Globus pallidus (tissue), 1 donor: Measurements from ENCODE around the gene HEATR1.
"Not testable (repeated sequence)": the region's sequence is repeated elsewhere in the genome, so short reads cannot be mapped to it uniquely, and the experiment has no call there.

ENCODE experiments used
- DNase-seq: peaks from one replicate; pipeline ENCODE4 v3.0.0-alpha.2; 2015; ENCODE audit warnings: low spot score

Gene HEATR1, protein sequence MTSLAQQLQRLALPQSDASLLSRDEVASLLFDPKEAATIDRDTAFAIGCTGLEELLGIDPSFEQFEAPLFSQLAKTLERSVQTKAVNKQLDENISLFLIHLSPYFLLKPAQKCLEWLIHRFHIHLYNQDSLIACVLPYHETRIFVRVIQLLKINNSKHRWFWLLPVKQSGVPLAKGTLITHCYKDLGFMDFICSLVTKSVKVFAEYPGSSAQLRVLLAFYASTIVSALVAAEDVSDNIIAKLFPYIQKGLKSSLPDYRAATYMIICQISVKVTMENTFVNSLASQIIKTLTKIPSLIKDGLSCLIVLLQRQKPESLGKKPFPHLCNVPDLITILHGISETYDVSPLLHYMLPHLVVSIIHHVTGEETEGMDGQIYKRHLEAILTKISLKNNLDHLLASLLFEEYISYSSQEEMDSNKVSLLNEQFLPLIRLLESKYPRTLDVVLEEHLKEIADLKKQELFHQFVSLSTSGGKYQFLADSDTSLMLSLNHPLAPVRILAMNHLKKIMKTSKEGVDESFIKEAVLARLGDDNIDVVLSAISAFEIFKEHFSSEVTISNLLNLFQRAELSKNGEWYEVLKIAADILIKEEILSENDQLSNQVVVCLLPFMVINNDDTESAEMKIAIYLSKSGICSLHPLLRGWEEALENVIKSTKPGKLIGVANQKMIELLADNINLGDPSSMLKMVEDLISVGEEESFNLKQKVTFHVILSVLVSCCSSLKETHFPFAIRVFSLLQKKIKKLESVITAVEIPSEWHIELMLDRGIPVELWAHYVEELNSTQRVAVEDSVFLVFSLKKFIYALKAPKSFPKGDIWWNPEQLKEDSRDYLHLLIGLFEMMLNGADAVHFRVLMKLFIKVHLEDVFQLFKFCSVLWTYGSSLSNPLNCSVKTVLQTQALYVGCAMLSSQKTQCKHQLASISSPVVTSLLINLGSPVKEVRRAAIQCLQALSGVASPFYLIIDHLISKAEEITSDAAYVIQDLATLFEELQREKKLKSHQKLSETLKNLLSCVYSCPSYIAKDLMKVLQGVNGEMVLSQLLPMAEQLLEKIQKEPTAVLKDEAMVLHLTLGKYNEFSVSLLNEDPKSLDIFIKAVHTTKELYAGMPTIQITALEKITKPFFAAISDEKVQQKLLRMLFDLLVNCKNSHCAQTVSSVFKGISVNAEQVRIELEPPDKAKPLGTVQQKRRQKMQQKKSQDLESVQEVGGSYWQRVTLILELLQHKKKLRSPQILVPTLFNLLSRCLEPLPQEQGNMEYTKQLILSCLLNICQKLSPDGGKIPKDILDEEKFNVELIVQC (N-terminal part only)

DNA sequence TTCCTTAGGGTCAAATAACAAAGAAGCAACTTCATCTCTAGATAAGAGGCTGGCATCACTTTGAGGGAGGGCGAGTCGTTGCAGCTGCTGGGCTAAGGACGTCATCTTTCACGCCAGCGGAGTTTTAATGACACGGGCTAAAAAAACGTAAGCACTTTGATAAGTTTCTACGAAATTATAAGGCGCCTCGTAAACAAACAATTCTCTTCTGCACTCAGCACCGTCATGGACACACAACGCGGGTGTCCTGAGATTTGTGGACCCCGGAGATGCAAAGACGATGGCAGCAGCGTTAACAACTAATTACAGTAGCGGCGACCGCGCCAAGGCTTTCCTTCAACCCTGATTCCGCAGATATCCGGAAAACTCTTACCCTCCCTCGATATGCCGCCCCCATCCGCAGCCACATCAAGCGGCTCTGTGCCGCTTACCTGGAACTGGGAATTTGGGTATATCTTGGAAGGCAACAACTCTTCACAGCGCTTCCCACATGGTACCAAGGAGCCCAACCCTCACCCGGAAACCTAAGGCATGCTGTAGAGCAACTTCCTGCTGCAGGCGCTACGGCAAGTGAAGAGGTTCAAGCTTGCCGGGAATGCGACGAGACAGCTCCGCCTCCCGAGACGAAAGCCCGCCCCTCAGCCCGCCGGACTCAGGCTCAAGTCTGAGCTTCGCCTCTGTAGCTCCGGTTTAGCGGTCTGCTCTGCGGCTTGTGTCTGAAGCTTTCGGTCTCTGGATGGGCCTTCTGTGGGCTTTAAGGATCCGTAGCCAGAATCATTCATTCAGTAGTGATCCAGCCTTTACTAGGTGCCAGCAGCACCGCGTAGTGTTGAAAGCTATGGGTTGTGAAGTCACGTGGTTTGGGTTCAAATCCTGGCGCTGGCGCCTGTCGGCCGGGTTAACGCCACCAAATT is at the start of gene HEATR1:
TSS of gene HEATR1 (minus strand) at position 526 of the 914 bp plus-strand sequence. CDS start at position 105, 421 bp downstream.
- peak; percentile 94 for DNase-seq

DNA sequence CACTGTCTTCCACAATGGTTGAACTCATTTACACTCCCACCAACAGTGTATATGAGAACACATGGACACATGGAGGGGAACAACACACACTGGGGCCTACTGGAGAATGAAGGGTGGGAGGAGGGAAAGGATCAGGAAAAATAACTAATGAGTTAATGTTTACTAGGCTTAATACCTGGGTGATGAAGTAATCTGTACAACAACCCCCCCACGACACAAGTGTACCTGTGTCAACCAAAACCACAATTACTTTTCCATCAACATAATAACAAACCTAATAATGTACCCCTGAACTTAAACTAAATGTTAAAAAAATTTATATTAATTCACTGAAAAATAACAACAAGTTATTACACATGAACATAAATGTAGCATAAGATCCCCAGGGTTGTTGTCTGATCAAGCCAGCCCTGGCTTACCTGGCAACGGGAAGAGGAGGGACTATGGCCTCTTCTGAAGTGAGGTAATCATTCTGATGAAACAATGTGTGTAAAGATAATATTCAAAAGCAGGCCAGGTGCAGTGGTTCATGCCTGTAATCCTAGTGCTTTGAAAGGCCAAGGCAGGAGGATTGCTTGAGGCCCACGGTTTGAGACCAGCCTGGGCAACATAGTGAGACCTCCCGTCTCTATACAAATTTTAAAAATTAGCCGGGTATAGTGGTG is 40.8 kb upstream of the HEATR1 start:
- DNase-seq: no peak

DNA sequence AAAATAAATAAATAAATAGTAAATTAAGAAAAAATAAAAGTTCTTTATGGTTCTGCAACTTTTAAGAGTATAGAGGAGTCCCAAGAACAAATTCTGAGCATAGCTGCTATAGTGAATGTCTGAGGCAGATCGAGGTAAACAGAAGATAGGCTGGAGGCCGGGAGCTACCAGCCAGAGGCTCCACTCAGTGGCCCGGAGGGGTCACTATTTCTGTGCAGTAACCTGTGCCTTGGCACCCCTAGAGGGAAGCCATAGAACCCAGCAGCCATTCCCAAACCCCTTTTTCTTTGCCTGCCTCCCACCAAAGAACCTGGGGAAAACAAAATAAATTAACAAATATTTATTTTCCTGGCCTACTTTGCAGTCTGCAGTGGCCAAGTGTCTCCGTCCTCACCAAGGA is 38.4 kb upstream of the HEATR1 start:
- DNase-seq: no peak

DNA sequence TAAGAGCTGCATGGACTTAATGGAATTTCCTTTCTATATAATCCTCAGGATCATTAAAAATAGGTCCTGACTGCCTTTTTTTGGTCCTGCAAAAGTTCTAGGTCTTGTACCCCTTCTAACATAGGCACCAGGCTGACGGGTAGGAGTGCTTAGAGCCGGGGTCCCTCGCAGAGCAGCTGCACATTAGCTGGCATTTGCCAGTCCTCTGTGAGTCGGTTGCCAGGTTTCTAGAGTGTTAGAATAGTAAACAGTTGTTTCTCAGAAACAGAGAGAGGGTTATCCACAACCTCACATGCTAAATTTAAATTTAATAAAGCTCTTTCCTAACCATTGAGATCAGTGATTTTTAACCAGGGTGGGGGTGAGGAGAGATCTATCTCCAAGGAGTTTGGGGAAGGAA is 35.4 kb upstream of the HEATR1 start:
- DNase-seq: peak; percentile 3

DNA sequence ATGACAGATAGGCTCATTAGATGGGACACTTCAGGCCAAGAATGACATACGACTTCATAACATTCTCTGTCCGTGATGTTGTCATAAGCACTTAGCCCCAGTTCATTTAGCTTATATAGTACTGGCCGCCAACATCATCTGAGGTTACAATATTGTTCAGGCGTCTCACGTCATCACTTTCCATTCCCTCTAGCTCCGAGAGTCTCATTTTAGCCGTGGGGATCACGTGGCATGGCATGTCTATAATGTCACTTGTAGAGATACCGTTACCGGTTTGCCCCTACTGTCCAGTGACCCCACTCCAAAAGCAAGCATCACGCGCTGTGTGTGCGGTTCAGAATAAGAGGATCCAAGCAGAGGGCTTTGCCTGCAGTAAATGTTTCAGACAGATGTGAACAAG is 34.6 kb upstream of the HEATR1 start:
- no peak for DNase-seq

DNA sequence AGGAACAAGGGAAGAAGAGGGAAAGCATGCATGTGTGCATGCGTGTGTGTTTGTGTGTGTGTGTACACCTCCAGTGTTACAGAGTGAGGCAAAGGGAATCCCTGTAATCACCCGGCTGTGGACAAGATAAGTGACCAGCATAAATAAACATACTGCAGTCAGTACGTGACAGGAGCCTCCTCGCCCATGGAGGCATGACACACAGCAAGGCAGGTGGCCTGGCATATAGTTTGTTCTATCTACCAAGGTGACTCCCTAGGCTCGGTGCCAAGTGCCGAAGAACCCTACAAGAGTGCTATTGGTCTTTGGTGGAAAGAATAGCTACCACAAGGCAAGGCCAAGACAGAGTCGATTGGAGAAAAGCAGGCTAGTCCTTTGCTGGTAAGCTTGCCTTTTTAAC is 31.7 kb upstream of the HEATR1 start:
- DNase-seq: no peak

DNA sequence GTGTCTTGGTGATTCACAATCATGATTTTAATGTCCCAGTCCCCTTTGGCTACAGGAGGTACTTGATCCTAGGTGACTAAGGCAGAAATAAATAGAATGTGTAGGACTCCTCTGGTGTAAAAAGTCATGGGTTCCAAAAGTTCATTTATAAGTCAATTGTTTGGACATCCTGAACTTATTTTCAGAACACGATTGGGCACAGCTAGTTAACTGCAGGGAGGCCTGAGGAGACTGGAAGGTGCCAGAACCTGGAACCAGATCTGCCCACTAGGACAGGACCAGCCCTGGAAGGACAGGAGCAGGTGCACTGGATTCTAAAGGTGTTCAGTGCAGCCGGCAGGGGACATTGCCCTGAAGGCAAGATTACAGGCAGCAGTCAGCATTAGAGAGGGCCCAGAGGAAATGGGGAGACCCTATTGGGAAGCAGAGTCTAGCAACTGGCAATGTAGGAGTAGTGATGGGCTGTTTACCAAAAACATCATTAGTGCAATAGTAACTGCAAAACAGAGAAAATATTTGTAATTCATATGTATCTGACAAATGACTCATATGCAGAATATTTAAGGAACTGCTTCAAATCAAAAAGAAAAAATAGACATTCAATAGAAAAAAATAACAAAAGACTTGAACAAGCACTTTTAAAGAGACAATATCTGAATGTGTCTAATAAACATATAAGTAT is 23.6 kb upstream of the HEATR1 start:
- no peak for DNase-seq

DNA sequence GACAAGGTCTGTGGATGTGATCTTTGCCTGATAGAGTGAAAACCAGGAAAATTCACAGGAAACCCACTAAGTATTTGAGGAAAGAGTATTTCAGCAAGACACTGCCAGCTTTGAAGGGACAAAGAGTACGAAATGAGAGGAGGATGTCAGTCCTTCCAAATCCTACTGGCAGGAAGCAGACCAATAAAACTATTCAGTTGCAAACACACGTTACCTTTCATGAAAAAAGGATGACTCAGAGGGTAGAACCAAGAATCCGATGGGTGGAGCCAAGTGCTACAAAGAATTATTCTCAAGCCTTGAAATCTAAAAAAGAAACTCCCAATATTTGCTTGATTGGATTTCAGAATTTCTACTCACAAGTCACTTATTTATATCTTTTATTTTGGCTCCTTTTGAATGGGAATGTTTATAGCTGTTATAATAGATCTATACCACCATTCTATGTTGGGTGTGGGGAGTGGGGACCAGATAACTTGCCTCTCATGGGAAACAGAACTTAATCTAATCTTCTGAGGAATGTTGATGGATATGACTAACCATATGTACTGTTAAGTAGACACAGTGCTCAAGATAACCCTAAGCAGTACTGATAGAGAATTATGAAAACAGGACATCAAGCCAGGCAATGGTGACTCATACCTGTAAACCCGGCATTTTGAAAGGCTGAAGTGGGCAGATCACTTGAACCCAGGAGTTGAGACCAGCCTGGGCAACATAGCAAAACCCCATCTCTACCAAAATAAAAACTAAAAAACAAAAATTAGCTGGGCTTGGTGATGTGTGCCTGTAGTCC is 19.3 kb upstream of the HEATR1 start:
- no peak for DNase-seq

DNA sequence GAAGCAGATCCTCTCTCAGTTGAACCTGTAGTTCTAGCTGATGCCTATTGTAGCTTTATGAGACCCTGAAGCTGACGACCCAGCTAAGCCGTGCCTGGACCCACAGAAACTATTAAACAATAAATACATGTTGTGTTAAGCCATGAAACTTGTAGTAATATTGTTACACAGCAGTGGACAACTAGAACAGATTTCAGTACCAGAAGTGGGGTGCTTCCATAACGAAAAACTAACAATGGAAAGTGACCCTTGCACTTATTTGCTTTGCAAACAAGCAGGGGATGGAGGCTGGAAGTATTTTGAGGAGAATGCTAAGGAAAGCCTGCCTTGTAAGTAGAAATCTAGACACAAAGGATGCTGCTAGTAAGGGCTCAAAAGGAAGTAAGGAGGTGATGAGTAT is 18.1 kb upstream of the HEATR1 start:
- DNase-seq: no peak

DNA sequence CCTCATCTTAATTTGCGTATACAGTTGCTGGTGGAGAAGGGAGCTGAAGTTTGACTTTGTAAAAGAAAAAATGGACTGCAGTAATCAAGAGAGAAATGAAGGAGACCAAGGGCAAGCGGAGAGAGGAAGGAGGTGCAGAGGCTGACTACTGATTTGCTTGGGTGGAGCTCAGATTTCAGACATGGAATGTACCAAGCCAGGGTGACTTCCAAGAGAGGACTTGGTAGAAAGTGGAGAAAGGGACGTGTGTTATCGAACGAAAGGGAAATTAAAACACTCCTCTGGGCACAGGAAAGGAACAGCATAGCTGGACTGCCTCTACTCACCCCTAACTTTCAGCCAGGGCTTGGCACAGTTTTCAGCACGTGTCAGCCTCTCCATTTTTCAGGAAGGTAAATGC is 15.1 kb upstream of the HEATR1 start:
- DNase-seq: no peak

DNA sequence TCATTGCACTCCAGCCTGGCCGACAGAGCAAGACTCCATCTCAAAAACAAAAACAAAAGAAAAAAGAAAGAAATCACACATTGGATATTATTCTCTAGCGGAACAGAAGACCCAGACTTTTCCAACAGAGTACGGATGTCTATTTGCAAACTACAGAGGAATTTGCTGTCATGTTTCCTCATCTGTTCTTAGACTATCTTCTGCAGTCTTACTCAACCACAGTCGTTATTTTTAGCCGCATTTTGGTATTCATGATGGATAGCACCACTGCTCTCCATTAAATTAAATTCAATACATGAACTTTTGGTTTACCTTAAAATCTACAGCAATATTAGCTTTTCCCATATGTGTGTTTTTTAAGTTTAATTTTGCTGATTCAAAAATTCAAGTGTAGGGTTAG is 14.2 kb upstream of the HEATR1 start:
- DNase-seq: no peak

DNA sequence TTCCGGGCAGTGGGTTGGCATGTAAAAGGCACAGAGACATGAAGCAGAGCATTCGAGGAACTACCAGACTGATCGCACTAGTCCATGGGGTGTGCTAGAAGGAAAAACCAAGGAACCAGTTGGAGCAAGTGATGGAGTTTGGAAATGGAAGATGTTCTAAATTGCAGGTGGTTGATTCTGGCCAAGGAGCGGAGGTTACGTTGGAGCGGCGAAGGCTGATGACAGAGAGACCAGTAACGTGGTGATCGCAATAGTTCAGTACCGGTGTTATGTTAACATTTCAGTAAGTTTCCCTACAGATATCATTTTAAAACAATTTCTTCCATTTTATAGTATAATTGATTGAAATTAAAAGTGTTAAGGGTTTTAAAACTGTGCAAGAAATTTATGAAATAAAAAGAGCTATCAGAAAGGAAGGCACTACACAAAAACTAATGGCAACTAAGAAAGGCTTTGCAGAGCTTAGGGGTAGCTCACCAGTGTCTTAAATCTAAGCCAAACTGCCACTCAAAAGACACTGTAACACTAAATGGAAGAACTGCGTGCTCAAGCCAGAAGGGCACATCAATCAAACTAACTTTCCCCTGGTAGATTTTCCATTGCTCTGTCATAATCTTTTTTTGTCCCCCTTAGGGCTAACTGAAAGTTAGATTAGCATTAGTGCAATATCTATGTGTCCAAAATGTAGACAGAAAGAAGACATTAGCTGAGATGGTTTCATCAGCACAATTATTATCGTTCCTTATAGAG is 11.3 kb upstream of the HEATR1 start:
- DNase-seq: no peak

DNA sequence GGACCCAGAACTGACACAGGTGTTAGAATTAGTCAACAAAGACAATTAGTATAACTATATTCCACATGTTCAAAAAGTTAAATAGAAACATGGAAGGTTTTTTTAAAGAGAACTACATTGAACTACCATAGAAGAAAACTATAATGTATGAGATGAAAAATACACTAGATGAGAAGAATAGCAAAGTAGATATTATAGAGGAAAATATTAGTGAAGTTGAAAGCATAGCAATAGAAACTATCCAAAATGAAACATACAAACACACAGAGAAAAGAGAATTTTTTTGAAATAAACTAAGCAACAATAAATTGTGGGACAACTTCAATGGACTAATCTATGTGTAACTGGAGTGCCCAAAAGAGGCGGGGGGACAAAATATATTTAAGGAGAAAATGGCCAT is 8.0 kb upstream of the HEATR1 start:
- no peak for DNase-seq

DNA sequence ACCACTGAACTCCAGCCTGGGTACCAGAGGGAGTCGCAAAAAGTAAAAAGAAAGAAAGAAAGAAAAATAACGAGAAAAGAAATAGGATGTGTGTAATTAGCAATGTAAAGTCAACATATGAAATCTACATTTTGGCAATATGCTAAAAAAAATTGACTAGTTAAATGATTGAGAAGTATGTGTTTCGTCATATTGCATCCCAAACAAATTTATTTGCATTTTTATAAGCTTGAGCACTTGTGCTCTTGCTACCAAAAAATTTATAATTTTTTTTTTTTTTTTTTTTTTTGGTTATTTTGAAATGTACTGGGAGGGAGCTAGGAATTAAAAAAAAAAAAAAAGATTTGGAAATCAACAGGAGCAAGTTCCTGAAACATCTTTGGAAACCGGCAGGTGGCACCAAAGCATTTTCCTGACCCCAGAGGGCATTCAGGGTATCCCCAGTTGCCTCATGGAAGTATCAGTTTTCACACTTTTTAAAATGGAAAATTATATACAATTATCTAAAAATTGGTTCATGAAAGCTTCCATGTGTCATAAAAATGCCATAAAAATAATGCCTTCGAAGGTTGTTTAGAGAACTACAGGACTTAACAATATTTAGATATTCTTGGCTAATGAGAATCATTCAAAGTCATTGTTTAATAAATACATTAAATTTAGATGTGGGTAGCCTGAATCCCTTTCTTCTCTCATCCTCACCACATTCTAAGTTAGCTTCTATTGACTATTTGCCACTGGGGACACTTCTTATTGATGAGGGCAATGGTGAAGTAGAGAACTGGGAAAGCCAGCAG is 4.8 kb upstream of the HEATR1 start:
- DNase-seq: peak; percentile 41

DNA sequence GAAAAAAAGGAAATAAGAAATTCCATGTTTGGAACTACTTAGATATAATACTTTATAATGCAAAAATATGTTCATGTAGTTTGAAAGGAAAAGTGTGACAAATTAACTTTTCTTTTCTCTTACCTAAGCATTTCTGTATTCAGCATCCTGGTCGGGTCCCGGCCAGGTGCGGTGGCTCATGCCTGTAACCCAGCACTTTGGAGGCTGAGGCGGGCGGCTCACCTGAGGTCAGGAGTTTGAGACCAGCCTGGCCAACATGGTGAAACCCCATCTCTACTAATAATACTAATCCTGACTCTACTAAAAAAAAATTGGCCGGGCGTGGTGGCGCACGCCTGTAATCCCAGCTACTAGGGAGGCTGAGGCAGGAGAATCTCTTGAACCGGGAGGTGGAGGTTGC is 3.3 kb upstream of the HEATR1 start:
- not testable (repeated sequence) for DNase-seq

DNA sequence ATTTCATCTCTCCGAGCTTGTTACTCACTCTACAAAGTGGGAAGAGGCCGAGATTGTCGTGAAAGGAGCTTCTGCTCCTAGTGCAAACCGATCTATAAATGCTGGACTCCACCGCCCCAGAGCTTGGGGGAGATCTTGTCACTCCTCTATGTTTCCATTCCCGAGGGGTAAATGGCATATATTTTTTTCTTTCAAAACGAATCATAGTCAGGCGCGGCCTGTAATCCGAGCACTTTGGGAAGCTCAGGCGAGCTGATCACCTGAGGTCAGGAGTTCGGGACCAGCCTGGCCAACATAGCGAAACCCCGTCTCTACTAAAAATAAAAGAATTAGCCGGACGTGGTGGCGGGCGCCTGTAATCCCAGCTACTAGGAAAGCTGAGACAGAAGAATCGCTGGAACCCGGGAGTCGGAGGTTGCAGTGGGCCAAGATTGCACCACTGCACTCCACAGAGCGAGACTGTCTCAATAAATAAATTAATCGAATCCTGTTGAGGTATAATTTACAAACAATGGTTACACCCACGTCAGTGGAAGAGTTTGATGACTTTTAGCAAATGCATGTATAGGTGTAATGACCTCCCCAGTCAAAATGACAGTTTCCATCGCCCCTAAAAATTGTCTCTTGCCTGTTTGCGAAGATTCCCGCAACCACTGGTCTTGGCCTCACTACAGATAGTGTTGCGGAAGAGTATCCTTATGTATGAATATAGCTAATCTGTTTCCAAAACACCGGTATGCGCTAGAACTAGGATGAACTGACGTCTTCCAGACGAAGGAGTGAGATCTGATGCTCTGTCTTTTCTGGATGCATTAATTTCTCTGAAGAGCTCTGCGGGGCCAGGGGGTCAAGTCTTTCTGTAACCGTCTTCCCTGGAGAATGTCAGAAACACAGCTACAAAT is 840 bp upstream of the HEATR1 start:
- DNase-seq: peak; percentile 1

DNA sequence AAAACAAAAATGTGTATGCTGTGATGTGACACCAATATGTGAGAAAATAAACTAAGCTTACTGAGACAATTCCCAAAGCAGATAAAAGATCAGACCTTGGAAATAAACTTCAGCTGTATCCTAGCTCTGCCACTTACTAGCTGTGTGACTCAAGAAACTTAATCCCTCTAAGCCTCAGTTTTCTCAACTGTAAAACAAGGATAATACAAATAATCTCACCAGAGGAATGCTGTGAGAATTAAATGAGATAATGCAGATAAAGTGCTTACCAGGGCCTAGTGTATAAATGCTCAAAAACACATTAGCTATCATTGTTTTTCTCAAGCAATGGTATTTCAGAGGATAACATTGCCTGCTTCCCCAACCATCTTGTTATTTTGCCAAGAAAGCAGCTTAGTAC is 2.1 kb downstream of the HEATR1 start:
- no peak for DNase-seq
